Naive thymus-derived CD4-positive, alpha-beta T cell (primary cell): ENCODE results near the gene USH1C. TPM values are rescaled to one million over a fixed set of nuclear protein-coding genes. Genes with fewer than 3 reads are reported as not detected.

Experiments
- ATAC-seq: fragments of 150-1000 bp; cut with Tn5 transposase; 2 replicates; pipeline ENCODE4 v1.10.0; 2021; ENCODE audit warnings: mild to moderate bottlenecking, moderate library complexity
- CTCF ChIA-PET: fragments of 350-600 bp; sonication (Branson Sonifier 250); formaldehyde crosslinking; loops from one replicate; lab custom pipeline; 2021; ENCODE audit warnings: antibody characterized with exemption; lab: Charles Lee
- POLR2A ChIA-PET: fragments of 350-600 bp; sonication (Branson Sonifier 250); formaldehyde crosslinking; loops from one replicate; lab custom pipeline; 2021; ENCODE audit warnings: antibody characterized with exemption, inconsistent platforms; lab: Charles Lee
- DNase-seq, 9 donors: peaks; one replicate each; pipeline versions ENCODE4 v3.0.0 to v3.0.0-alpha.2; 2020 to 2022; ENCODE audit warnings: mixed read lengths in 1 of 9
- H3K27ac ChIP-seq: one replicate; pipeline ENCODE4 v1.7.0; 2013; ENCODE audit warnings: mild to moderate bottlenecking, low read depth, low read length, moderate library complexity
- H3K27me3 ChIP-seq, 2 donors: one replicate each; pipeline ENCODE4 v1.7.0; 2013; ENCODE audit warnings: low read length in 2 of 2, mild to moderate bottlenecking in 2 of 2, moderate library complexity in 2 of 2; ENCODE audit not compliant: control insufficient read depth in 2 of 2, insufficient read depth in 2 of 2
- H3K36me3 ChIP-seq, 3 experiments: 1 replicate in 2 of 3; 2 replicates in 1 of 3; pipeline ENCODE4 v1.7.0; 2013; ENCODE audit warnings: low read length in 3 of 3, mild to moderate bottlenecking in 3 of 3, moderate library complexity in 1 of 3; ENCODE audit not compliant: insufficient read depth in 3 of 3, control insufficient read depth in 2 of 3
- H3K4me1 ChIP-seq, 2 donors: one replicate each; pipeline ENCODE4 v1.7.0; 2013; ENCODE audit warnings: low read length in 2 of 2, mild to moderate bottlenecking in 2 of 2, moderate library complexity in 1 of 2; ENCODE audit not compliant: control insufficient read depth in 2 of 2, insufficient read depth in 2 of 2
- H3K4me3 ChIP-seq: 2 replicates; pipeline ENCODE4 v1.7.0; 2013; ENCODE audit warnings: mild to moderate bottlenecking, low read length
- H3K9me3 ChIP-seq, 3 experiments: 1 replicate in 2 of 3; 2 replicates in 1 of 3; pipeline ENCODE4 v1.7.0; 2013; ENCODE audit warnings: low read length in 3 of 3; ENCODE audit not compliant: control insufficient read depth in 2 of 3
- H3K27ac Mint-ChIP-seq, 9 donors: one replicate each; pipeline ENCODE4 v1.8.0; 2020 to 2022; ENCODE audit warnings: mixed read lengths in 9 of 9, mild to moderate bottlenecking in 8 of 9, moderate library complexity in 5 of 9, inconsistent platforms in 2 of 9
- H3K27me3 Mint-ChIP-seq, 5 donors: one replicate each; pipeline ENCODE4 v1.8.0; 2021 to 2022; ENCODE audit warnings: mixed read lengths in 5 of 5, mild to moderate bottlenecking in 1 of 5
- H3K36me3 Mint-ChIP-seq, 5 donors: one replicate each; pipeline ENCODE4 v1.8.0; 2020 to 2022; ENCODE audit warnings: mixed read lengths in 5 of 5, mild to moderate bottlenecking in 3 of 5, inconsistent platforms in 1 of 5
- H3K4me1 Mint-ChIP-seq, 7 donors: one replicate each; pipeline ENCODE4 v1.8.0; 2020 to 2022; ENCODE audit warnings: mixed read lengths in 7 of 7, mild to moderate bottlenecking in 3 of 7, inconsistent platforms in 1 of 7
- H3K4me3 Mint-ChIP-seq, 10 donors: one replicate each; pipeline ENCODE4 v1.8.0; 2020 to 2022; ENCODE audit warnings: mild to moderate bottlenecking in 10 of 10, mixed read lengths in 10 of 10, moderate library complexity in 6 of 10, inconsistent platforms in 2 of 10
- H3K9me3 Mint-ChIP-seq, 11 donors: one replicate each; pipeline ENCODE4 v1.8.0; 2020 to 2022; ENCODE audit warnings: mixed read lengths in 11 of 11, mild to moderate bottlenecking in 4 of 11, inconsistent platforms in 1 of 11, moderate library complexity in 1 of 11
- intact Hi-C, 2 donors: fragments of 100-400 bp; cut with micrococcal nuclease; formaldehyde crosslinking; loops; one replicate each; pipeline ENCODE4 v1.15.1; 2023
- polyA plus RNA-seq, 2 donors: library from polyadenylated mRNA; unstranded; fragments of 300-500 nt; fragmentation: Illumina TruSeq; gene quantifications; one replicate each; pipeline ENCODE4 v1.2.3, GENCODE V29; 2021
- total RNA-seq, 6 experiments: library from RNA in 5 of 6; stranded (reverse) in 5 of 6; gene quantifications; 1 replicate in 5 of 6; 2 replicates in 1 of 6; pipeline ENCODE4 v1.2.3 and lab custom pipeline; 2021 to 2026

USH1C gene
- total RNA-seq (not detected), polyA plus RNA-seq (not detected), total RNA-seq (lab: John Stamatoyannopoulos, UW) (not detected)

DNA sequence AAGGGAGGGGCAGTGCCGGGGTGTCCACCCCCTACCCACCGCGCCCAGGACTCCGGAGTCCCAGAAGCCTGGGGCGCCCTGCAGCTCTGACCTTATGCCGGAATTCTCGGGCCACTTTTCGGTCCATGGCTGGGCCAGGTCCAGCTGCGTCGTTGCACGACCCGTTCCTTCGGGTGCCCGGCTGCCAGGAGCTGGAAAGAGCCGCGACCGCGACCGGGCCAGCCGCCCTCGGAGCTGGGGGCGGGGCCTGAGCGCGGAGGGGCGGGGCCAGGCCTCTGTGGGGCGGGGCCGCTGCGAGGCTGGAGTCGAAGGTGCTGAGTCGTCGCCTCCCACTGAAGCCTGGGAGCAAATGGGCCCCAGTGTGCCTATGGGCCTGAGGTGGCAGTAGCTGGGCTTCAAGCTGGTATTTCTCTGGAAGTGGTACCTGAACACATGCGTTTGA is at the start of gene USH1C:
USH1C (minus strand) TSS at position 236 of the 442 bp plus-strand sequence; CDS start at position 127, 109 bp downstream.
- intact Hi-C loops: no loop called here
- H3K4me1 Mint-ChIP-seq: peaks cover 0 to 15% (median 2%) of the 10 kb centered on the region in 7 donors
- no peak for ATAC-seq
- CTCF ChIA-PET: interaction anchor here (0.7 kb wide), 1 partner anchor 165 kb away, joined by 3 read pairs; no protein-coding TSS in a partner anchor
- H3K36me3 Mint-ChIP-seq: no peaks in the 10 kb centered on the region
- no peak within 1 kb of the TSS for H3K27ac Mint-ChIP-seq
- Histone ChIP-seq H3K27ac (no peak within 1 kb of the TSS), H3K36me3 (no peaks in the 10 kb centered on the region), H3K4me3 (no peak within 1 kb of the TSS), H3K27me3 (no peaks in the 10 kb centered on the region), H3K9me3 (no peaks in the 10 kb centered on the region), H3K4me1 (no peaks in the 10 kb centered on the region)
- DNase-seq: peak in 1 of 9 donors; percentile 60
- peak within 1 kb of the TSS in 7 of 10 donors; percentile 12 to 59 (median 45) for H3K4me3 Mint-ChIP-seq
- POLR2A ChIA-PET: no interaction called here
- H3K27me3 Mint-ChIP-seq: peaks cover 34 to 55% (median 42%) of the 10 kb centered on the region in 5 donors
- H3K9me3 Mint-ChIP-seq: peaks cover 0 to 1% (median 0%) of the 10 kb centered on the region in 11 donors

DNA sequence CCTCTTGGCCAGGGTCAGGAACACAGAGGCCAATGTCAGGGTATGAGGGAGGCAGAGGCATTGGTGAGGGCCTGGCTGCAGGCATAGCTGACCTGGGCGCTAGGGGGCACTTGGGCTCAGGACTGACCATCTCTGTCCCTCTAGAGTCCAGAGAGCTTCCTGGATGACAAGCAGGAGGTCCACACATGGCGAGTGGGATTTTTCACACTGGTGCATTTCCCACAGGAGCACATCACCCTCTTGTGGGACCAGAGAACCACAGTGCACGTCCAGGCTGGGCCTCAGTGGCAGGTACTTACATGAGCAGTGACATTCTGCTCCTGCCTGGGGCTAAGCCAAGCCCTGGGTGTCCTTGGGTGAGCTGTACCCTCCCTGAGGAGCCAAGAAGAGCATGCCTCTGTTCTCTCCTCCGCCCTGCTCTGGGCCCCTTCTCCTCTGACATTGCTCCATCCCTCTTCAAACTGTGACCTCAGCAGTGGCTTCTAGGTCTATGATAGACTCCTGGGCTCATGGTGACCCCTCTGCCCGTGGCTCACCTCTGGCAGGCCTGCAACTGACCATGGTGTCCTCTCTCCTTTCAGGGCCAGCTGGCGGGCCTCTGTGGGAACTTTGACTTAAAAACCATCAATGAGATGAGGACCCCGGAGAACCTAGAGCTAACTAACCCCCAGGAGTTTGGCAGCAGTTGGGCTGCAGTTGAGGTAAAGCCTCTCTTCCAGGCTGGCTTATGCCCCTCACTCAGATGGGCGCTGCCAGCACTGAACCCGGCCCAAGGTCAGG is 49.4 kb upstream of the USH1C start:
- intact Hi-C loops: no loop called here
- ChIA-PET CTCF (no interaction called here), POLR2A (no interaction called here)
- Mint-ChIP-seq H3K27me3 (peaks cover 0 to 20% (median 4%) of the 10 kb centered on the region in 5 donors), H3K4me1 (no peaks in the 10 kb centered on the region), H3K27ac (no peak overlapping the region), H3K9me3 (peaks cover 0 to 7% (median 0%) of the 10 kb centered on the region in 11 donors), H3K4me3 (no peak overlapping the region), H3K36me3 (no peaks in the 10 kb centered on the region)
- H3K4me3 ChIP-seq: no peak overlapping the region
- no peak for ATAC-seq
- H3K4me1 ChIP-seq: no peaks in the 10 kb centered on the region
- no peaks in the 10 kb centered on the region for H3K9me3 ChIP-seq
- H3K36me3 ChIP-seq: no peaks in the 10 kb centered on the region
- H3K27ac ChIP-seq: no peak overlapping the region
- H3K27me3 ChIP-seq: no peaks in the 10 kb centered on the region
- peak in 1 of 9 donors; percentile 10 for DNase-seq

DNA sequence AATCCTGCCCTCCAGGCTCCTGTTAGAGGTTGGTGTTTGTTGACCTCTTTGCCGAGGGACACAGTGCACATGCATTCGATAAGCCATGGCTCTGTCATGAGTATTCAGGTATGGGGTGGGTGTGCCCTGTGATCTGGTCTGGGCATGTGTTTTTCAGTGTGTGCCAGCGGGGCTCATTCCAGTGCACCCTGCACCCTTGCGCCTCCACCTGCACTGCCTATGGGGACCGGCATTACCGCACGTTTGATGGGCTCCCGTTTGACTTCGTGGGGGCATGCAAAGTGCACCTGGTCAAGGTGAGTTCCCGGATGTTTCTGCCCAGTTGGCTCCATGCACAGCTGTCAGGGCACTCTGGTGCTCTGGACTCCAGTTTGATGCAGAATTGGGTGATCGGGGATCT is 47.1 kb upstream of the USH1C start:
- intact Hi-C loops: no loop called here
- CTCF ChIA-PET: no interaction called here

DNA sequence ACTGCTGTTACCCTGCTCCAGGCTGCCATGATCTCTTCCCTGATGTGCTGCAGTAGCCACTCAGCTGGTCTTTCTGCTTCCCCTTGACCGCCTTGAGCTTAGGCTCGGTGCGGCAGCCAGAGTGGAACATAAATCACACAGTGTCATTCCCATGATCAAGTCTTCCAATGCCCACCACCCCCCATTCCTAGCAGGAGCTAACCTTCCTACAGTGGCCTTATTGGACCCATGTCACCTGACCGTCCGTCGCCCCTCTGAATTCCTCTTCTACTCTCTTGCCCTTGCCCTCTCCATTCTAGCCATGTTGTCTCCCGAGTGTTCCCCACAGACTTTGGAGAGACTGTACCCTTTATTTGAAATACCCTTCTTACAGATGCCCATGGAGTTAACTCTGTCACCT is 46.2 kb upstream of the USH1C start:
- H3K36me3 ChIP-seq: no peaks in the 10 kb centered on the region
- H3K9me3 ChIP-seq: no peaks in the 10 kb centered on the region
- Mint-ChIP-seq H3K27me3 (peaks cover 0 to 32% (median 7%) of the 10 kb centered on the region in 5 donors), H3K27ac (no peak overlapping the region), H3K36me3 (no peaks in the 10 kb centered on the region), H3K9me3 (peaks cover 0 to 5% (median 0%) of the 10 kb centered on the region in 11 donors), H3K4me3 (no peak overlapping the region), H3K4me1 (no peaks in the 10 kb centered on the region)
- H3K27ac ChIP-seq: no peak overlapping the region
- DNase-seq (no peak), ATAC-seq (no peak)
- CTCF ChIA-PET: no interaction called here
- POLR2A ChIA-PET: no interaction called here
- H3K4me3 ChIP-seq: no peak overlapping the region
- no peaks in the 10 kb centered on the region for H3K4me1 ChIP-seq
- intact Hi-C loops: no loop called here
- H3K27me3 ChIP-seq: peaks cover 0 to 3% of the 10 kb centered on the region in 2 donors

More for the DNA sequence above, 47.1 kb upstream of the USH1C start:
- POLR2A ChIA-PET: no interaction called here
- Histone ChIP-seq H3K4me1 (no peaks in the 10 kb centered on the region), H3K4me3 (no peak overlapping the region), H3K27me3 (peaks cover 0 to 3% of the 10 kb centered on the region in 2 donors), H3K9me3 (no peaks in the 10 kb centered on the region), H3K36me3 (no peaks in the 10 kb centered on the region), H3K27ac (no peak overlapping the region)
- H3K36me3 Mint-ChIP-seq: no peaks in the 10 kb centered on the region
- DNase-seq (peak in 1 of 9 donors; percentile 13), ATAC-seq (no peak)
- H3K27me3 Mint-ChIP-seq: peaks cover 0 to 27% (median 5%) of the 10 kb centered on the region in 5 donors
- H3K27ac Mint-ChIP-seq: no peak overlapping the region
- H3K4me1 Mint-ChIP-seq: no peaks in the 10 kb centered on the region
- H3K9me3 Mint-ChIP-seq: peaks cover 0 to 7% (median 0%) of the 10 kb centered on the region in 11 donors
- no peak overlapping the region for H3K4me3 Mint-ChIP-seq

DNA sequence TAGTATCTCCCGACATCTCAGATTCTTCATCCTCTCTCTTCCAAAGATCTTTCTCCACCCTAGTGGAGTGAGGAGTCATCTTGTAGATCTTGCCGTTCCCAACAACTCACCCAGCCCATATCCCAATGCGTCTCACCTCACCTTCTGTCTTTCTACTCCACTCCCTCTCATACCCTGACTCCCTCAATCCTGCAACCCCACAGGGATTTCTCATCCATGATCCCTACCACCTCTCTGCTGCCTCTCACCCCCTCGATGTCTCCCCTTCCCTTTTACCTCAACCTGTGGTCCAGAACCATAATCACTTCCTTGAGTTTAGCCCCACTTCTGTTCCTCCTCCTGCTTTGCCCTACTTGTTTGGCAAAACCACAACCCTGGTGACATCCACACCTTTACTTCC is 44.5 kb upstream of the USH1C start:
- no peak overlapping the region for H3K27ac ChIP-seq
- H3K9me3 Mint-ChIP-seq: peaks cover 0 to under 1% (median 0%) of the 10 kb centered on the region in 11 donors
- H3K4me3 Mint-ChIP-seq: no peak overlapping the region
- no peaks in the 10 kb centered on the region for H3K36me3 Mint-ChIP-seq
- no peaks in the 10 kb centered on the region for H3K4me1 ChIP-seq
- no peaks in the 10 kb centered on the region for H3K36me3 ChIP-seq
- no peak overlapping the region for H3K27ac Mint-ChIP-seq
- no peak for ATAC-seq
- H3K4me3 ChIP-seq: no peak overlapping the region
- H3K4me1 Mint-ChIP-seq: no peaks in the 10 kb centered on the region
- ChIA-PET CTCF (no interaction called here), POLR2A (no interaction called here)
- H3K27me3 ChIP-seq: peaks cover 0 to 3% of the 10 kb centered on the region in 2 donors
- peaks cover 0 to 24% (median 7%) of the 10 kb centered on the region in 5 donors for H3K27me3 Mint-ChIP-seq
- H3K9me3 ChIP-seq: no peaks in the 10 kb centered on the region
- intact Hi-C loops: no loop called here
- no peak for DNase-seq

DNA sequence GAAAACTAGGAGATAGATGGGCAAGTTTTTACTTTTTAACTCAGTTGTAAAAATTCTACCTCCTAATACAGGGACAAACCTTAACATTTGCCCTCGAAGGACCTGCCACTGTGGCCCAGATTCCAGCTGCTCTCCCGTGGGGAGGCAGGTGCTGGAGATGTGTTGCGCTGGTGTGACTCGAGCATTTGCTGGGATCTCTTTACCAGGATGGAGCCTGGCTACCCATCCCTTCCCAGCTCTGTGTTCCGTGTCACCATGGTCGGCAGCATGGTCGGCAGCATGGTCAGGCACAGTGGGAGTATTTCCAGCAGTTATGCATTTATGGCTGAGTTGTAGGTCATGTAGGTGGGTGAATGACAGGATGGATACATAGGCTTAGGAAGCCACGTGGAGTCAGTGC is 44.0 kb upstream of the USH1C start:
- Mint-ChIP-seq H3K27me3 (peaks cover 0 to 21% (median 7%) of the 10 kb centered on the region in 5 donors), H3K27ac (no peak overlapping the region), H3K4me1 (no peaks in the 10 kb centered on the region), H3K36me3 (no peaks in the 10 kb centered on the region), H3K4me3 (no peak overlapping the region), H3K9me3 (peaks cover 0 to 4% (median 0%) of the 10 kb centered on the region in 11 donors)
- DNase-seq (peak in 1 of 9 donors; percentile 8), ATAC-seq (no peak)
- Histone ChIP-seq H3K27ac (no peak overlapping the region), H3K36me3 (no peaks in the 10 kb centered on the region), H3K4me3 (no peak overlapping the region), H3K9me3 (no peaks in the 10 kb centered on the region), H3K27me3 (peaks cover 0 to 3% of the 10 kb centered on the region in 2 donors), H3K4me1 (no peaks in the 10 kb centered on the region)
- CTCF ChIA-PET: no interaction called here
- intact Hi-C loops: no loop called here
- POLR2A ChIA-PET: no interaction called here
